Trophoblast cell (in vitro differentiated cells and primary cell): ENCODE data around the gene PRIMA1.

Experiments used
- DNase-seq, 2 donors: peaks; one replicate each; pipeline ENCODE4 v3.0.0-alpha.2; 2016
- H2AFZ ChIP-seq: 2 replicates; pipeline ENCODE4 v1.6.1; 2013; ENCODE audit warnings: low read length, moderate library complexity, mild to moderate bottlenecking; ENCODE audit not compliant: insufficient read depth, poor library complexity
- H2AK5ac ChIP-seq: 2 replicates; pipeline ENCODE4 v1.6.1; 2013; ENCODE audit warnings: mild to moderate bottlenecking, low read length
- H2BK120ac ChIP-seq: 2 replicates; pipeline ENCODE4 v1.6.1; 2013; ENCODE audit warnings: low read length, mild to moderate bottlenecking, moderate library complexity; ENCODE audit not compliant: insufficient read depth, poor library complexity
- H2BK12ac ChIP-seq: 2 replicates; pipeline ENCODE4 v1.6.1; 2013; ENCODE audit warnings: mild to moderate bottlenecking, low read length, moderate library complexity
- H2BK5ac ChIP-seq: 2 replicates; pipeline ENCODE4 v1.6.1; 2013; ENCODE audit warnings: low read length, low read depth, moderate library complexity, mild to moderate bottlenecking; ENCODE audit not compliant: poor library complexity
- H3K14ac ChIP-seq: 2 replicates; pipeline ENCODE4 v1.6.1; 2013; ENCODE audit warnings: mild to moderate bottlenecking, low read length
- H3K18ac ChIP-seq: 2 replicates; pipeline ENCODE4 v1.6.1; 2013; ENCODE audit warnings: mild to moderate bottlenecking, low read length
- H3K23ac ChIP-seq: 2 replicates; pipeline ENCODE4 v1.6.1; 2013; ENCODE audit warnings: low read length
- H3K27ac ChIP-seq: 2 replicates; pipeline ENCODE4 v1.5.1; 2013; ENCODE audit warnings: low read depth, mild to moderate bottlenecking, inconsistent platforms, low read length, moderate library complexity
- H3K27me3 ChIP-seq: 2 replicates; pipeline ENCODE4 v1.6.1; 2013; ENCODE audit warnings: inconsistent platforms, mild to moderate bottlenecking, low read length, moderate library complexity; ENCODE audit not compliant: insufficient read depth
- H3K36me3 ChIP-seq, 2 experiments: 1 replicate in 1 of 2; 2 replicates in 1 of 2; pipeline ENCODE4 v1.6.1; 2013; ENCODE audit warnings: low read length in 2 of 2, mild to moderate bottlenecking in 2 of 2, moderate library complexity in 1 of 2; ENCODE audit not compliant: insufficient read depth in 2 of 2, control insufficient read depth in 1 of 2
- H3K4ac ChIP-seq: 2 replicates; pipeline ENCODE4 v1.6.1; 2013; ENCODE audit warnings: low read depth, mild to moderate bottlenecking, low read length, moderate library complexity
- H3K4me1 ChIP-seq, 2 experiments: 1 replicate in 1 of 2; 2 replicates in 1 of 2; pipeline ENCODE4 v1.6.1; 2013; ENCODE audit warnings: low read length in 2 of 2, mild to moderate bottlenecking in 2 of 2, moderate library complexity in 1 of 2; ENCODE audit not compliant: insufficient read depth in 2 of 2, control insufficient read depth in 1 of 2
- H3K4me2 ChIP-seq: 2 replicates; pipeline ENCODE4 v1.6.1; 2013; ENCODE audit warnings: inconsistent platforms, mild to moderate bottlenecking, low read length, moderate library complexity
- H3K4me3 ChIP-seq: 2 replicates; pipeline ENCODE4 v1.5.1; 2013; ENCODE audit warnings: mild to moderate bottlenecking, low read depth, low read length, inconsistent platforms
- H3K79me1 ChIP-seq: one replicate; pipeline ENCODE4 v1.6.1; 2013; ENCODE audit warnings: low read length
- H3K79me2 ChIP-seq: 2 replicates; pipeline ENCODE4 v1.6.1; 2013; ENCODE audit warnings: low read length, mild to moderate bottlenecking; ENCODE audit not compliant: control insufficient read depth, insufficient read depth, poor library complexity
- H3K9ac ChIP-seq: 2 replicates; pipeline ENCODE4 v1.6.1; 2013; ENCODE audit warnings: mild to moderate bottlenecking, low read length
- H3K9me3 ChIP-seq: 2 replicates; pipeline ENCODE4 v1.6.1; 2013; ENCODE audit warnings: low read depth, mild to moderate bottlenecking, control low read depth, inconsistent platforms, low read length; ENCODE audit not compliant: insufficient read depth
- H4K12ac ChIP-seq: 2 replicates; pipeline ENCODE4 v1.6.1; 2013; ENCODE audit warnings: low read depth, mild to moderate bottlenecking, low read length, moderate library complexity
- H4K8ac ChIP-seq: 2 replicates; pipeline ENCODE4 v1.6.1; 2013; ENCODE audit warnings: low read depth, mild to moderate bottlenecking, low read length, moderate library complexity
- H4K91ac ChIP-seq: one replicate; pipeline ENCODE4 v1.6.1; 2013; ENCODE audit warnings: low read depth, mild to moderate bottlenecking, low read length, moderate library complexity
- WGBS: extraction: QIAGEN DNeasy Blood & Tissue Kit; methylation state at CpG from one replicate; pipeline ENCODE4 v1.1.7; 2013; ENCODE audit warnings: missing lambda C conversion rate; ENCODE audit not compliant: insufficient read length, insufficient coverage; ENCODE audit errors: extremely low coverage; 5-methylcytosine and 5-hydroxymethylcytosine counted together

PRIMA1 gene

GRCh38 chr14:93716746-93717667 lies 71.3 kb downstream of the PRIMA1 start:
- H2BK5ac ChIP-seq = no peak overlapping the region
- H3K4me1 ChIP-seq = no peaks in the 10 kb centered on the region
- H4K91ac ChIP-seq = no peak overlapping the region
- no peak overlapping the region for H3K27ac ChIP-seq
- H3K4ac ChIP-seq = no peak overlapping the region
- no peak overlapping the region for H2AFZ ChIP-seq
- H3K23ac ChIP-seq = no peak overlapping the region
- H4K8ac ChIP-seq = no peak overlapping the region
- no peak overlapping the region for H2BK120ac ChIP-seq
- H3K18ac ChIP-seq = no peak overlapping the region
- H3K79me2 ChIP-seq = no peaks in the 10 kb centered on the region
- H2BK12ac ChIP-seq = no peak overlapping the region
- no peak overlapping the region for H2AK5ac ChIP-seq
- H3K4me3 ChIP-seq = no peak overlapping the region
- no peak for DNase-seq
- H3K9ac ChIP-seq = no peak overlapping the region
- no peaks in the 10 kb centered on the region for H3K9me3 ChIP-seq
- H3K36me3 ChIP-seq = no peaks in the 10 kb centered on the region
- no peak overlapping the region for H3K4me2 ChIP-seq
- no CpG with 5 or more reads among the region's 14 CpGs for WGBS
- no peaks in the 10 kb centered on the region for H3K27me3 ChIP-seq
- H3K79me1 ChIP-seq = no peaks in the 10 kb centered on the region
- H4K12ac ChIP-seq = no peak overlapping the region
- H3K14ac ChIP-seq = no peak overlapping the region

GRCh38 chr14:93716002-93716745 lies 72.1 kb downstream of the PRIMA1 start:
- Histone ChIP-seq H3K4me1 (no peaks in the 10 kb centered on the region), H3K4me2 (no peak overlapping the region), H3K4me3 (no peak overlapping the region), H3K79me1 (no peaks in the 10 kb centered on the region), H4K91ac (no peak overlapping the region), H3K4ac (no peak overlapping the region), H2BK12ac (no peak overlapping the region), H3K23ac (no peak overlapping the region), H3K27ac (no peak overlapping the region), H3K9me3 (no peaks in the 10 kb centered on the region), H3K79me2 (no peaks in the 10 kb centered on the region), H3K18ac (no peak overlapping the region), H3K14ac (no peak overlapping the region), H4K12ac (no peak overlapping the region), H2BK5ac (no peak overlapping the region), H2BK120ac (no peak overlapping the region), H2AK5ac (no peak overlapping the region), H3K9ac (no peak overlapping the region), H3K36me3 (no peaks in the 10 kb centered on the region), H4K8ac (no peak overlapping the region), H2AFZ (no peak overlapping the region), H3K27me3 (no peaks in the 10 kb centered on the region)
- no CpG with 5 or more reads among the region's 8 CpGs for whole genome bisulfite sequencing
- DNase-seq = no peak

- H2AFZ ChIP-seq = no peak overlapping the region
- H4K8ac ChIP-seq = no peak overlapping the region
- H2BK12ac ChIP-seq = no peak overlapping the region
- no peaks in the 10 kb centered on the region for H3K9me3 ChIP-seq
- no peak for DNase-seq
- no peak overlapping the region for H3K4me3 ChIP-seq
- no peak overlapping the region for H2BK5ac ChIP-seq
- H3K79me1 ChIP-seq = no peaks in the 10 kb centered on the region
- no peak overlapping the region for H4K12ac ChIP-seq
- H3K23ac ChIP-seq = no peak overlapping the region
- H3K9ac ChIP-seq = no peak overlapping the region
- H2BK120ac ChIP-seq = no peak overlapping the region
- H3K36me3 ChIP-seq = no peaks in the 10 kb centered on the region
- H3K79me2 ChIP-seq = no peaks in the 10 kb centered on the region
- no peak overlapping the region for H3K27ac ChIP-seq
- H2AK5ac ChIP-seq = no peak overlapping the region
- WGBS = no CpG with 5 or more reads among the region's 13 CpGs
- H3K4me1 ChIP-seq = no peaks in the 10 kb centered on the region
- no peak overlapping the region for H3K14ac ChIP-seq
- no peak overlapping the region for H3K18ac ChIP-seq
- no peaks in the 10 kb centered on the region for H3K27me3 ChIP-seq
- H3K4ac ChIP-seq = no peak overlapping the region
- H4K91ac ChIP-seq = no peak overlapping the region
- no peak overlapping the region for H3K4me2 ChIP-seq
These were observed 72.9 kb downstream of the PRIMA1 start for GRCh38 chr14:93715279-93715927.

GRCh38 chr14:93714605-93715004 lies 73.7 kb downstream of the PRIMA1 start:
- H3K4me2 ChIP-seq = no peak overlapping the region
- no peak overlapping the region for H2BK120ac ChIP-seq
- H3K79me2 ChIP-seq = no peaks in the 10 kb centered on the region
- no peak overlapping the region for H3K4ac ChIP-seq
- H3K79me1 ChIP-seq = no peaks in the 10 kb centered on the region
- no peak overlapping the region for H3K27ac ChIP-seq
- no peak overlapping the region for H3K9ac ChIP-seq
- no peaks in the 10 kb centered on the region for H3K9me3 ChIP-seq
- H3K27me3 ChIP-seq = no peaks in the 10 kb centered on the region
- H3K4me3 ChIP-seq = no peak overlapping the region
- no peak overlapping the region for H3K23ac ChIP-seq
- H3K18ac ChIP-seq = no peak overlapping the region
- no peaks in the 10 kb centered on the region for H3K36me3 ChIP-seq
- H3K14ac ChIP-seq = no peak overlapping the region
- H2BK12ac ChIP-seq = no peak overlapping the region
- no peak overlapping the region for H4K8ac ChIP-seq
- WGBS = no CpG with 5 or more reads among the region's 7 CpGs
- DNase-seq = no peak
- no peak overlapping the region for H4K91ac ChIP-seq
- H4K12ac ChIP-seq = no peak overlapping the region
- no peak overlapping the region for H2AK5ac ChIP-seq
- H2AFZ ChIP-seq = no peak overlapping the region
- H3K4me1 ChIP-seq = peaks cover 0 to 3% of the 10 kb centered on the region in 2 experiments
- H2BK5ac ChIP-seq = no peak overlapping the region
